Middle frontal gyrus (tissue), 1 donor: ENCODE measurements around the gene DCLK2.

Experiments used
- DNase-seq: peaks from one replicate; pipeline ENCODE4 v3.0.0-alpha.2; 2015; ENCODE audit warnings: low spot score; ENCODE audit errors: extremely low spot score

The DCLK2 gene

GRCh38 chr4:150206265-150206664 is 128.0 kb downstream of the DCLK2 start:
- no peak for DNase-seq

GRCh38 chr4:150206954-150207353 is 128.7 kb downstream of the DCLK2 start:
- no peak for DNase-seq

- no peak for DNase-seq
Measured at GRCh38 chr4:150207871-150208270, 129.6 kb downstream of the DCLK2 start.

- DNase-seq, result no peak
Measured at GRCh38 chr4:150209140-150209829, 131.0 kb downstream of the DCLK2 start.

GRCh38 chr4:150211016-150211415 is 132.8 kb downstream of the DCLK2 start:
- DNase-seq, result no peak

GRCh38 chr4:150211799-150212445 is 133.7 kb downstream of the DCLK2 start:
- no peak for DNase-seq

GRCh38 chr4:150212485-150212884 is 134.2 kb downstream of the DCLK2 start:
- no peak for DNase-seq

GRCh38 chr4:150212927-150213326 is 134.7 kb downstream of the DCLK2 start:
- DNase-seq, result no peak

- DNase-seq, result no peak
Measured at GRCh38 chr4:150215601-150216000, 137.4 kb downstream of the DCLK2 start.

GRCh38 chr4:150216726-150217125 is 138.5 kb downstream of the DCLK2 start:
- peak; percentile 71 for DNase-seq

- DNase-seq, result peak; percentile 48
Measured at GRCh38 chr4:150217192-150217591, 138.9 kb downstream of the DCLK2 start.

GRCh38 chr4:150217808-150218207 is 139.6 kb downstream of the DCLK2 start:
- no peak for DNase-seq

GRCh38 chr4:150218447-150218846 is 140.2 kb downstream of the DCLK2 start:
- DNase-seq, result no peak

- DNase-seq, result no peak
Measured at GRCh38 chr4:150219841-150220240, 141.6 kb downstream of the DCLK2 start.

- no peak for DNase-seq
Measured at GRCh38 chr4:150224896-150225591, 146.8 kb downstream of the DCLK2 start.

- peak; percentile 27 for DNase-seq
Measured at GRCh38 chr4:150229520-150229919, 151.3 kb downstream of the DCLK2 start.

GRCh38 chr4:150230561-150230960 is 152.3 kb downstream of the DCLK2 start:
- no peak for DNase-seq

GRCh38 chr4:150231107-150231770 is 153.0 kb downstream of the DCLK2 start:
- no peak for DNase-seq

GRCh38 chr4:150232029-150232428 is 153.8 kb downstream of the DCLK2 start:
- DNase-seq, result no peak

- no peak for DNase-seq
Measured at GRCh38 chr4:150234246-150234645, 156.0 kb downstream of the DCLK2 start.

GRCh38 chr4:150235317-150235716 is 157.1 kb downstream of the DCLK2 start:
- DNase-seq, result no peak

GRCh38 chr4:150235808-150236271 is 157.6 kb downstream of the DCLK2 start:
- no peak for DNase-seq
